Activated T-helper 1 cell treated with anti-CD3 and anti-CD28 coated beads, Interleukin-12 subunit alpha, Interleukin-12 subunit beta, Interleukin-2, Interleukin-4 antibody, amounts not matched to agents 30 ng/mL and 10 ng/mL and 1 ng/mL, durations not matched to agents 14 hours and 24 hours and 36 hours (primary cell): ENCODE data around the gene KRTAP25-1. TPM values are rescaled to one million over a fixed set of nuclear protein-coding genes. Genes with fewer than 3 reads are reported as not detected.

Source experiments
- DNase-seq: peaks from one replicate; pipeline ENCODE4 v3.0.0; 2021; ENCODE audit warnings: low spot score
- H3K27ac Mint-ChIP-seq: one replicate; pipeline ENCODE4 v1.8.0; 2021; ENCODE audit warnings: mild to moderate bottlenecking, mixed read lengths
- H3K27me3 Mint-ChIP-seq: one replicate; pipeline ENCODE4 v1.8.0; 2022; ENCODE audit warnings: mild to moderate bottlenecking, moderate library complexity, mixed read lengths; ENCODE audit not compliant: insufficient read depth
- H3K36me3 Mint-ChIP-seq: one replicate; pipeline ENCODE4 v1.8.0; 2021; ENCODE audit warnings: low read depth, mixed read lengths
- H3K4me1 Mint-ChIP-seq: one replicate; pipeline ENCODE4 v1.8.0; 2021; ENCODE audit warnings: low read depth, mixed read lengths
- H3K4me3 Mint-ChIP-seq: one replicate; pipeline ENCODE4 v1.8.0; 2021; ENCODE audit warnings: mild to moderate bottlenecking, moderate library complexity, mixed read lengths
- H3K9me3 Mint-ChIP-seq: one replicate; pipeline ENCODE4 v1.8.0; 2021; ENCODE audit warnings: mixed read lengths
- intact Hi-C: fragments of 100-400 bp; cut with micrococcal nuclease; formaldehyde crosslinking; loops from one replicate; pipeline ENCODE4 v1.15.1; 2024
- total RNA-seq: library from RNA; stranded (reverse); gene quantifications from 2 replicates; pipeline ENCODE4 v1.2.3, GENCODE V29; 2022

Gene KRTAP25-1
- total RNA-seq, 1 donor from 2014 or later, result not detected

GRCh38 chr21:30240661-30241060 is 48.7 kb downstream of the KRTAP25-1 start:
- no peak for DNase-seq
- intact Hi-C loops, result no loop called here
- H3K4me1 Mint-ChIP-seq, result no peaks in the 10 kb centered on the region
- no peak overlapping the region for H3K27ac Mint-ChIP-seq
- H3K36me3 Mint-ChIP-seq, result no peaks in the 10 kb centered on the region
- no peaks in the 10 kb centered on the region for H3K27me3 Mint-ChIP-seq
- no peaks in the 10 kb centered on the region for H3K9me3 Mint-ChIP-seq
- no peak overlapping the region for H3K4me3 Mint-ChIP-seq

Other genes starting within 250 kb of the KRTAP25-1 start
- not detected in 2 replicates for gene CLDN17, start 122.7 kb downstream of the KRTAP25-1 start, total RNA-seq
- not detected in 2 replicates for gene CLDN8, start 73.4 kb downstream of the KRTAP25-1 start, total RNA-seq
- not detected in 2 replicates for gene KRTAP24-1, start 6.6 kb downstream of the KRTAP25-1 start, total RNA-seq
- gene KRTAP26-1, start 30.8 kb upstream of the KRTAP25-1 start, total RNA-seq, result not detected in 2 replicates
- gene KRTAP27-1, start 48.2 kb upstream of the KRTAP25-1 start, total RNA-seq, result not detected in 2 replicates
- not detected in 2 replicates for gene KRTAP23-1, start 59.1 kb upstream of the KRTAP25-1 start, total RNA-seq
- not detected in 2 replicates for gene KRTAP13-2, start 82.8 kb upstream of the KRTAP25-1 start, total RNA-seq
- gene KRTAP13-1, start 106.5 kb upstream of the KRTAP25-1 start, total RNA-seq, result not detected in 2 replicates
- gene KRTAP13-3, start 136.4 kb upstream of the KRTAP25-1 start, total RNA-seq, result not detected in 2 replicates
- not detected in 2 replicates for gene KRTAP13-4, start 140.7 kb upstream of the KRTAP25-1 start, total RNA-seq
- gene KRTAP15-1, start 150.8 kb upstream of the KRTAP25-1 start, total RNA-seq, result not detected in 2 replicates
- not detected in 2 replicates for gene KRTAP19-1, start 190.9 kb upstream of the KRTAP25-1 start, total RNA-seq
- gene KRTAP19-2, start 197.9 kb upstream of the KRTAP25-1 start, total RNA-seq, result not detected in 2 replicates
- not detected in 2 replicates for gene KRTAP19-3, start 202.5 kb upstream of the KRTAP25-1 start, total RNA-seq
- gene KRTAP19-4, start 207.7 kb upstream of the KRTAP25-1 start, total RNA-seq, result not detected in 2 replicates
- gene KRTAP19-5, start 212.6 kb upstream of the KRTAP25-1 start, total RNA-seq, result not detected in 2 replicates